H1 (cell line): ENCODE measurements around the gene LRRC9. TPM values are rescaled to one million over a fixed set of nuclear protein-coding genes. Genes with fewer than 3 reads are reported as not detected.

Experiments
- CTCF ChIA-PET: fragments of 300-600 bp; sonication (Branson Sonifier 250); formaldehyde crosslinking; loops from one replicate; lab custom pipeline; 2021; ENCODE audit not compliant: partially characterized antibody; lab: Charles Lee
- POLR2A ChIA-PET: fragments of 300-600 bp; sonication (Branson Sonifier 250); formaldehyde crosslinking; loops from one replicate; lab custom pipeline; 2021; ENCODE audit warnings: inconsistent platforms; ENCODE audit not compliant: partially characterized antibody; lab: Charles Lee
- DNase-seq, 2 experiments: peaks; one replicate each; pipeline versions ENCODE4 v3.0.0 to v3.0.0-alpha.2; 2010 to 2022; ENCODE audit warnings: low spot score in 2 of 2, low read depth in 1 of 2, mixed read lengths in 1 of 2
- FAIRE-seq: peaks from 2 replicates; lab custom pipeline; 2011; peaks lifted over from hg19 to GRCh38; lab: Jason Lieb, UNC
- H2AFZ ChIP-seq: 2 replicates; pipeline ENCODE4 v1.8.1; 2012; ENCODE audit warnings: low read length, inconsistent platforms
- H2AK5ac ChIP-seq: 2 replicates; pipeline ENCODE4 v1.6.1; 2013; ENCODE audit warnings: low read depth, low read length
- H2BK120ac ChIP-seq: replicated peaks from 2 replicates; pipeline ENCODE3; 2013; ENCODE audit warnings: low read depth, low read length, inconsistent platforms
- H2BK12ac ChIP-seq: 2 replicates; pipeline ENCODE4 v1.6.1; 2013; ENCODE audit warnings: low read depth, low read length
- H2BK15ac ChIP-seq: 2 replicates; pipeline ENCODE4 v1.6.1; 2013; ENCODE audit warnings: low read length
- H2BK20ac ChIP-seq: 2 replicates; pipeline ENCODE4 v1.6.1; 2013; ENCODE audit warnings: low read length
- H2BK5ac ChIP-seq: 2 replicates; pipeline ENCODE4 v1.6.1; 2013; ENCODE audit warnings: low read depth, low read length
- H3K14ac ChIP-seq: 2 replicates; pipeline ENCODE4 v1.6.1; 2013; ENCODE audit warnings: inconsistent platforms; ENCODE audit not compliant: insufficient read length
- H3K18ac ChIP-seq: 2 replicates; pipeline ENCODE4 v1.6.1; 2013; ENCODE audit warnings: low read length; ENCODE audit errors: extremely low read depth
- H3K23ac ChIP-seq: 2 replicates; pipeline ENCODE4 v1.6.1; 2013; ENCODE audit warnings: inconsistent platforms; ENCODE audit not compliant: insufficient read length
- H3K23me2 ChIP-seq: 2 replicates; pipeline ENCODE4 v1.6.1; 2013; ENCODE audit warnings: low read depth, low read length
- H3K27ac ChIP-seq: 2 replicates; pipeline ENCODE4 v1.6.1; 2011; ENCODE audit warnings: low read depth, low read length, inconsistent platforms
- H3K27me3 ChIP-seq, 4 experiments: replicated peaks in 1 of 4; 1 replicate in 1 of 4; 2 replicates in 3 of 4; pipeline versions ENCODE4 v1.6.1 to v1.8.1; 2011 to 2013; ENCODE audit warnings: low read length in 3 of 4, mild to moderate bottlenecking in 3 of 4, inconsistent platforms in 2 of 4, mixed read lengths in 2 of 4, moderate library complexity in 1 of 4; ENCODE audit not compliant: control insufficient read depth in 3 of 4, insufficient read depth in 3 of 4; ENCODE audit errors: extremely low read depth in 1 of 4
- H3K36me3 ChIP-seq, 4 experiments: 2 replicates each; pipeline versions ENCODE4 v1.6.1 to v1.8.1; 2011 to 2013; ENCODE audit warnings: mild to moderate bottlenecking in 4 of 4, low read length in 3 of 4, moderate library complexity in 2 of 4, control low read depth in 1 of 4, inconsistent platforms in 1 of 4; ENCODE audit not compliant: insufficient read depth in 4 of 4, control insufficient read depth in 2 of 4
- H3K4ac ChIP-seq: replicated peaks from 2 replicates; pipeline ENCODE3; 2013; ENCODE audit warnings: low read length, low read depth, mixed read lengths, inconsistent platforms; ENCODE audit not compliant: insufficient read length
- H3K4me1 ChIP-seq, 4 experiments: replicated peaks in 1 of 4; 1 replicate in 1 of 4; 2 replicates in 3 of 4; pipeline versions ENCODE4 v1.6.1 to v1.8.1; 2011 to 2013; ENCODE audit warnings: low read length in 3 of 4, inconsistent platforms in 2 of 4, mixed read lengths in 1 of 4; ENCODE audit not compliant: insufficient read depth in 4 of 4, control insufficient read depth in 3 of 4
- H3K4me2 ChIP-seq, 2 experiments: 2 replicates each; pipeline versions ENCODE4 v1.6.1 to v1.8.1; 2011 to 2013; ENCODE audit warnings: low read depth in 2 of 2, low read length in 2 of 2, control low read depth in 1 of 2, inconsistent platforms in 1 of 2, mild to moderate bottlenecking in 1 of 2; ENCODE audit not compliant: insufficient read depth in 1 of 2
- H3K4me3 ChIP-seq, 4 experiments: fragments of 200-600, 300-600 bp in 1 of 4; sonication (generic), shearing (Covaris generic), sonication (Bioruptor Twin) in 1 of 4; 2 replicates each; pipeline versions ENCODE4 v1.5.1 to v1.8.1; 2011 to 2016; ENCODE audit warnings: low read length in 4 of 4, low read depth in 3 of 4, control low read depth in 2 of 4, inconsistent platforms in 2 of 4, mild to moderate bottlenecking in 2 of 4, mixed read lengths in 1 of 4, moderate library complexity in 1 of 4; ENCODE audit not compliant: insufficient read depth in 2 of 4; ENCODE audit errors: extremely low read depth in 1 of 4
- H3K56ac ChIP-seq: replicated peaks from 2 replicates; pipeline ENCODE3; 2013; ENCODE audit warnings: low read depth, mild to moderate bottlenecking, mixed read lengths, low read length, inconsistent platforms; ENCODE audit not compliant: insufficient read length
- H3K79me1 ChIP-seq: 2 replicates; pipeline ENCODE4 v1.6.1; 2013; ENCODE audit warnings: low read depth, low read length, control low read depth
- H3K79me2 ChIP-seq, 2 experiments: 2 replicates each; pipeline versions ENCODE4 v1.6.1 to v1.8.1; 2012 to 2013; ENCODE audit warnings: low read length in 2 of 2, mild to moderate bottlenecking in 2 of 2, inconsistent platforms in 1 of 2; ENCODE audit not compliant: insufficient read depth in 2 of 2, control insufficient read depth in 1 of 2
- H3K9ac ChIP-seq, 4 experiments: replicated peaks in 1 of 4; 1 replicate in 1 of 4; 2 replicates in 3 of 4; pipeline versions ENCODE4 v1.6.1 to v1.8.1; 2011 to 2013; ENCODE audit warnings: low read depth in 3 of 4, low read length in 3 of 4, control low read depth in 2 of 4, mild to moderate bottlenecking in 2 of 4, moderate library complexity in 2 of 4, inconsistent platforms in 1 of 4; ENCODE audit errors: extremely low read depth in 1 of 4
- H3K9me3 ChIP-seq, 2 experiments: 2 replicates each; pipeline versions ENCODE4 v1.6.1 to v1.8.1; 2012 to 2013; ENCODE audit warnings: mild to moderate bottlenecking in 2 of 2, moderate library complexity in 2 of 2, control low read depth in 1 of 2, inconsistent platforms in 1 of 2, low read depth in 1 of 2, low read length in 1 of 2, mixed read lengths in 1 of 2; ENCODE audit not compliant: insufficient read depth in 2 of 2
- H4K20me1 ChIP-seq, 2 experiments: replicated peaks in 1 of 2; 2 replicates each; pipeline versions ENCODE3 to v1.8.1; 2011 to 2013; ENCODE audit warnings: inconsistent platforms in 2 of 2, low read length in 2 of 2, mild to moderate bottlenecking in 1 of 2; ENCODE audit not compliant: insufficient read depth in 2 of 2, control insufficient read depth in 1 of 2
- H4K5ac ChIP-seq: 2 replicates; pipeline ENCODE4 v1.6.1; 2013; ENCODE audit warnings: low read length, low read depth, mixed read lengths, inconsistent platforms; ENCODE audit not compliant: insufficient read length
- H4K8ac ChIP-seq: 2 replicates; pipeline ENCODE4 v1.8.0; 2013; ENCODE audit warnings: mild to moderate bottlenecking, moderate library complexity, low read length, inconsistent platforms; ENCODE audit not compliant: insufficient read depth; ENCODE audit errors: extremely low read depth
- H4K91ac ChIP-seq: replicated peaks from 2 replicates; pipeline ENCODE3; 2013; ENCODE audit warnings: low read length, mixed read lengths, inconsistent platforms; ENCODE audit not compliant: insufficient read length
- CHD1 ChIP-seq: IDR thresholded peaks from 2 replicates; pipeline ENCODE4 v1.6.1; 2012; ENCODE audit warnings: low read depth, low read length, improper control_type of control experiment
- JUND ChIP-seq: IDR thresholded peaks from 2 replicates; pipeline ENCODE4 v1.6.1; 2011; ENCODE audit warnings: mild to moderate bottlenecking, improper control_type of control experiment, low read length
- KDM1A ChIP-seq: fragments of 200-600, 300-600 bp; sonication (generic); IDR thresholded peaks from 2 replicates; pipeline ENCODE4 v1.7.1; 2016; ENCODE audit warnings: mild to moderate bottlenecking, low read length, borderline replicate concordance
- NRF1 ChIP-seq: IDR thresholded peaks from 2 replicates; pipeline ENCODE4 v1.6.1; 2011; ENCODE audit warnings: mild to moderate bottlenecking, low read depth, low read length, improper control_type of control experiment
- TCF12 ChIP-seq: IDR thresholded peaks from 2 replicates; pipeline ENCODE4 v1.6.1; 2011; ENCODE audit warnings: low read depth, mild to moderate bottlenecking, low read length
- WGBS, 2 experiments: shearing (Covaris generic) in 1 of 2; methylation state at CpG; one replicate each; pipeline versions ENCODE4 v1.1.6 to v1.1.7; 2013 to 2015; ENCODE audit warnings: low lambda C conversion rate in 2 of 2, mixed read lengths in 2 of 2, inconsistent platforms in 1 of 2, low coverage in 1 of 2, missing lambda C conversion rate in 1 of 2; ENCODE audit not compliant: insufficient replicate concordance in 2 of 2, insufficient coverage in 1 of 2, insufficient read length in 1 of 2; ENCODE audit errors: extremely low coverage in 1 of 2, missing lambda C conversion rate in 1 of 2; 5-methylcytosine and 5-hydroxymethylcytosine counted together
- polyA plus RNA-seq, 7 experiments: library from polyadenylated mRNA; depleted of rRNA in 3 of 7; stranded (reverse) in 5 of 7; unstranded in 2 of 7; fragments of >200 nt in 5 of 7; fragments of 200-250 nt in 2 of 7; gene quantifications; 1 replicate in 5 of 7; 2 replicates in 1 of 7; 4 replicates in 1 of 7; pipeline versions ENCODE4 v1.2.1 to v1.2.3, GENCODE V29; 2011 to 2013; ENCODE audit warnings: missing spikeins in 2 of 7, mixed read lengths in 2 of 7
- total RNA-seq: library from RNA; stranded (reverse); fragmentation: NEBNext Ultra II Directional; extraction: Animal tissue kit (Norgen Biotek cat#: 25700); gene quantifications from 2 replicates; pipeline ENCODE4 v1.2.1, GENCODE V29; 2021

LRRC9 gene
- total and polyA plus RNA-seq, 2 of the 8 experiments (the other 6 are each of a cell fraction or from before 2014, with no cell fraction given), result 0.12 to 0.84 TPM

GRCh38 chr14:59926534-59926933 lies 6.6 kb downstream of the LRRC9 start:
- H3K4me2 ChIP-seq, result no peak overlapping the region
- H3K14ac ChIP-seq, result no peak overlapping the region
- 87% methylated on average over 1 of the region's 1 CpG; no CpG with 5 or more reads in 1 of the 2 experiments for WGBS, 2 experiments
- no peak overlapping the region for H4K91ac ChIP-seq
- no peak overlapping the region for H2BK5ac ChIP-seq
- no peak overlapping the region for H3K4ac ChIP-seq
- H3K27me3 ChIP-seq, result no peaks in the 10 kb centered on the region
- H3K56ac ChIP-seq, result no peak overlapping the region
- no peak for DNase-seq
- no peaks in the 10 kb centered on the region for H3K23me2 ChIP-seq
- H2BK20ac ChIP-seq, result no peak overlapping the region
- TF ChIP-seq KDM1A, result no peak
- TF ChIP-seq NRF1, result no peak
- TF ChIP-seq JUND, result no peak
- no peak for TF ChIP-seq CHD1
- TF ChIP-seq TCF12, result no peak
- no peak overlapping the region for H3K27ac ChIP-seq
- no peak overlapping the region for H3K4me3 ChIP-seq
- no peak overlapping the region for H3K9ac ChIP-seq
- no peak overlapping the region for H3K18ac ChIP-seq
- H4K8ac ChIP-seq, result no peak overlapping the region
- H2BK12ac ChIP-seq, result no peak overlapping the region
- H3K79me2 ChIP-seq, result no peaks in the 10 kb centered on the region
- H3K9me3 ChIP-seq, result no peaks in the 10 kb centered on the region
- H3K4me1 ChIP-seq, result no peaks in the 10 kb centered on the region
- no peak for FAIRE-seq
- no peak overlapping the region for H2BK120ac ChIP-seq
- H2AFZ ChIP-seq, result no peak overlapping the region
- H4K20me1 ChIP-seq, result no peaks in the 10 kb centered on the region
- H4K5ac ChIP-seq, result no peak overlapping the region
- H2AK5ac ChIP-seq, result no peak overlapping the region
- H3K79me1 ChIP-seq, result no peaks in the 10 kb centered on the region
- H3K36me3 ChIP-seq, result no peaks in the 10 kb centered on the region
- CTCF ChIA-PET, result no interaction called here
- H3K23ac ChIP-seq, result no peak overlapping the region
- no peak overlapping the region for H2BK15ac ChIP-seq
- POLR2A ChIA-PET, result no interaction called here
